ENCODE data around the gene TMEM255A.

The TMEM255A gene

GRCh38 chrX:120321520-120322281 lies 10.4 kb upstream of the TMEM255A start (continued):
- no peak for TF ChIP-seq PATZ1 (CRISPR knock-in tag; IDR thresholded peaks at IDR 0.05; ENCODE audit: borderline replicate concordance)
- no peak for TF ChIP-seq SNAI2 (CRISPR knock-in tag; IDR thresholded peaks at IDR 0.05)
- TF ChIP-seq ZNF70 (CRISPR knock-in tag; IDR thresholded peaks at IDR 0.05): no peak
- no peak for TF ChIP-seq ZC3H10 (CRISPR knock-in tag; IDR thresholded peaks at IDR 0.05)
- TF ChIP-seq POU6F1 (CRISPR knock-in tag; IDR thresholded peaks at IDR 0.05; ENCODE audit: borderline replicate concordance, low read depth): no peak
- TF ChIP-seq RARB (CRISPR knock-in tag; IDR thresholded peaks at IDR 0.05): no peak
- no peak for TF ChIP-seq ARNTL (CRISPR knock-in tag; IDR thresholded peaks at IDR 0.05; ENCODE audit: borderline replicate concordance, low read depth)
- TF ChIP-seq ZFP30 (CRISPR knock-in tag; IDR thresholded peaks at IDR 0.05): no peak
- TF ChIP-seq TCF4 (CRISPR knock-in tag; IDR thresholded peaks at IDR 0.05; ENCODE audit: borderline replicate concordance): no peak
- TF ChIP-seq GLIS3 (CRISPR knock-in tag; IDR thresholded peaks at IDR 0.05): no peak

- no peak for ATAC-seq
Observed at GRCh38 chrX:120318411-120318810, 7.2 kb upstream of the TMEM255A start.

More at GRCh38 chrX:120318411-120318810, 7.2 kb upstream of the TMEM255A start:
- no peak for TF ChIP-seq ZNF565 (CRISPR knock-in tag; conservative IDR thresholded peaks at IDR 0.05; ENCODE audit: low read depth)
- no peak for TF ChIP-seq CSRNP3 (CRISPR knock-in tag; IDR thresholded peaks at IDR 0.05)
- TF ChIP-seq PATZ1 (CRISPR knock-in tag; IDR thresholded peaks at IDR 0.05; ENCODE audit: borderline replicate concordance): no peak
- no peak for TF ChIP-seq ZFP3 (CRISPR knock-in tag; IDR thresholded peaks at IDR 0.05)
- TF ChIP-seq ZNF70 (CRISPR knock-in tag; IDR thresholded peaks at IDR 0.05): no peak
- TF ChIP-seq PPARA (CRISPR knock-in tag; IDR thresholded peaks at IDR 0.05; ENCODE audit: borderline replicate concordance): no peak
- no peak for TF ChIP-seq OSR1 (CRISPR knock-in tag; IDR thresholded peaks at IDR 0.05)
- TF ChIP-seq POU6F1 (CRISPR knock-in tag; IDR thresholded peaks at IDR 0.05; ENCODE audit: borderline replicate concordance, low read depth): no peak
- TF ChIP-seq RARB (CRISPR knock-in tag; IDR thresholded peaks at IDR 0.05): no peak
- no peak for TF ChIP-seq ARNTL (CRISPR knock-in tag; IDR thresholded peaks at IDR 0.05; ENCODE audit: borderline replicate concordance, low read depth)
- no peak for TF ChIP-seq TSHZ2 (CRISPR knock-in tag; IDR thresholded peaks at IDR 0.05)
- no peak for TF ChIP-seq ISL1 (CRISPR knock-in tag; IDR thresholded peaks at IDR 0.05)
- no peak for TF ChIP-seq ZC3H10 (CRISPR knock-in tag; IDR thresholded peaks at IDR 0.05)
- no peak for TF ChIP-seq TOX (CRISPR knock-in tag; IDR thresholded peaks at IDR 0.05; ENCODE audit: borderline replicate concordance)
- TF ChIP-seq CREB5 (CRISPR knock-in tag; IDR thresholded peaks at IDR 0.05; ENCODE audit: low read depth): no peak
- TF ChIP-seq CSDC2 (CRISPR knock-in tag; IDR thresholded peaks at IDR 0.05): no peak
- TF ChIP-seq GLIS3 (CRISPR knock-in tag; IDR thresholded peaks at IDR 0.05): no peak

All from SK-N-SH treated with all-trans-retinoic acid at 6 μM for 48 hours (cell line).